IMR-90 (cell line): ENCODE data around the gene DGKD. TPM values are rescaled to one million over a fixed set of nuclear protein-coding genes. Genes with fewer than 3 reads are reported as not detected.

Experiments used
- BHLHE40 ChIP-seq: fragments of 150-350 bp; IDR thresholded peaks from 2 replicates; pipeline ENCODE4 v1.6.1; 2016; ENCODE audit warnings: mild to moderate bottlenecking, low read depth, low read length
- CEBPB ChIP-seq: IDR thresholded peaks from 2 replicates; pipeline ENCODE4 v1.6.1; 2012; ENCODE audit warnings: low read depth, low read length, improper control_type of control experiment
- POLR2A ChIP-seq: IDR thresholded peaks from 2 replicates; pipeline ENCODE4 v1.6.1; 2012; ENCODE audit warnings: mild to moderate bottlenecking, low read depth, low read length
- polyA plus RNA-seq, 3 experiments: library from polyadenylated mRNA; depleted of rRNA; stranded (reverse); fragments of >200 nt; gene quantifications; 2 replicates each; pipeline ENCODE4 v1.2.3, GENCODE V29; 2012; ENCODE audit warnings: low replicate concordance in 1 of 3
- total RNA-seq: library from RNA; depleted of rRNA; stranded (reverse); fragments of >200 nt; gene quantifications from 2 replicates; pipeline ENCODE4 v1.2.3, GENCODE V29; 2012
- TF ChIP-seq, protein P1 (sequence below): fragments of 150-350 bp; IDR thresholded peaks from 2 replicates; pipeline ENCODE4 v1.6.1; 2016; ENCODE audit warnings: low read depth, mild to moderate bottlenecking, low read length, moderate library complexity, borderline replicate concordance

Gene DGKD
- total and polyA plus RNA-seq, 2 of the 4 experiments (the other 2 are of a cell fraction) = 6.5 to 10.1 TPM

DNA sequence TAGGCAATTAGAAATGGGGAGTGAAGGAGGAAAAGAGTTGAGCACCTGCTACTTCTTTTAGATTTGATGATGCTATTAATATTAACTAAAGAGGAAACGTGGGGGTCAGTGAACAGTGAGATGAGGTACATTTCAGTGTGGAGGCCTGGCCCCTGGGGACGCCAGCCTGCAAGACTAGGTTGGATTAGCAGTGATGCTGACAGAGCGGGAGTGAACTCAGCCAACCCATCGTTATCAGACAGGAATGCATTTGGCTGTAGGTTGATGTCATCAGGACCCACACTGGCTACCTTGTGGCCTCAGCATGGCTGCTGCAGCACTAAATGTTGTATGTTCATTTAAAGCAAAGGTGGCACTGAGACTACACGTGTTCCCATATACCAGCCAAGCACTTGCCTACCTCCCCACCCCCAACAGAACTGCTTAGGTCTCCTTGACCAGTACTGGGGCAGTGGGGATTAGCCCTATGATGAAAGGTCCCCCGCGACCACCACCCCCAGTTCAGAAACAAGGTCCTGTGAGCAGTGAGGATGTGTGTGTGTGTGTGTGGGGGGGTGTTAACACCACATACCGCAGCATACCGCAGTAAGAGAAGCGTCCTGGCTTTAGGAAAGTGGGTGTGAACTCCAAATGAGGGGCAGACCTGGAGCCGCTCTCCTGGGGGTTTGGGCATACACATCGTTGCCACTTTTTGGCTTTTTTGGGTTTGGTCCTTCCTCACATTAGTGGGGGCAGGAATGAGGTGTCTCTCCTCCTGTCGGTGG, 26.0 kb downstream of the DGKD start (continued):
- TF ChIP-seq, protein P1, sequence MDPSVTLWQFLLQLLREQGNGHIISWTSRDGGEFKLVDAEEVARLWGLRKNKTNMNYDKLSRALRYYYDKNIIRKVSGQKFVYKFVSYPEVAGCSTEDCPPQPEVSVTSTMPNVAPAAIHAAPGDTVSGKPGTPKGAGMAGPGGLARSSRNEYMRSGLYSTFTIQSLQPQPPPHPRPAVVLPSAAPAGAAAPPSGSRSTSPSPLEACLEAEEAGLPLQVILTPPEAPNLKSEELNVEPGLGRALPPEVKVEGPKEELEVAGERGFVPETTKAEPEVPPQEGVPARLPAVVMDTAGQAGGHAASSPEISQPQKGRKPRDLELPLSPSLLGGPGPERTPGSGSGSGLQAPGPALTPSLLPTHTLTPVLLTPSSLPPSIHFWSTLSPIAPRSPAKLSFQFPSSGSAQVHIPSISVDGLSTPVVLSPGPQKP = no peak
- no peak for TF ChIP-seq POLR2A
- no peak for TF ChIP-seq CEBPB
- TF ChIP-seq BHLHE40 = no peak
